ENCODE measurements around the gene ECHDC1.

GRCh38 chr6:127272576-127272975, 70.8 kb downstream of the ECHDC1 start:
- TF ChIP-seq, protein P1, sequence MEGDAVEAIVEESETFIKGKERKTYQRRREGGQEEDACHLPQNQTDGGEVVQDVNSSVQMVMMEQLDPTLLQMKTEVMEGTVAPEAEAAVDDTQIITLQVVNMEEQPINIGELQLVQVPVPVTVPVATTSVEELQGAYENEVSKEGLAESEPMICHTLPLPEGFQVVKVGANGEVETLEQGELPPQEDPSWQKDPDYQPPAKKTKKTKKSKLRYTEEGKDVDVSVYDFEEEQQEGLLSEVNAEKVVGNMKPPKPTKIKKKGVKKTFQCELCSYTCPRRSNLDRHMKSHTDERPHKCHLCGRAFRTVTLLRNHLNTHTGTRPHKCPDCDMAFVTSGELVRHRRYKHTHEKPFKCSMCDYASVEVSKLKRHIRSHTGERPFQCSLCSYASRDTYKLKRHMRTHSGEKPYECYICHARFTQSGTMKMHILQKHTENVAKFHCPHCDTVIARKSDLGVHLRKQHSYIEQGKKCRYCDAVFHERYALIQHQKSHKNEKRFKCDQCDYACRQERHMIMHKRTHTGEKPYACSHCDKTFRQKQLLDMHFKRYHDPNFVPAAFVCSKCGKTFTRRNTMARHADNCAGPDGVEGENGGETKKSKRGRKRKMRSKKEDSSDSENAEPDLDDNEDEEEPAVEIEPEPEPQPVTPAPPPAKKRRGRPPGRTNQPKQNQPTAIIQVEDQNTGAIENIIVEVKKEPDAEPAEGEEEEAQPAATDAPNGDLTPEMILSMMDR (IDR thresholded peaks at IDR 0.05): no peak
- TF ChIP-seq POLR2A (IDR thresholded peaks at IDR 0.05): no peak
- no peak for TF ChIP-seq EP300 (IDR thresholded peaks at IDR 0.05)
